HepG2 (cell line): Measurements from ENCODE around the gene NBR1. TPM values are rescaled to one million over a fixed set of nuclear protein-coding genes. Genes with fewer than 3 reads are reported as not detected.

Experiments
- ARID2 ChIP-seq: sonication (generic); formaldehyde crosslinking; IDR thresholded peaks from 2 replicates; pipeline ENCODE4 v1.8.1; 2022; ENCODE audit warnings: mild to moderate bottlenecking, missing genetic modification reagents, borderline replicate concordance
- ASH2L ChIP-seq: fragments of 300-600, 200-600 bp; sonication (generic); IDR thresholded peaks from 2 replicates; pipeline ENCODE4 v1.7.0; 2017; ENCODE audit warnings: low read depth, mild to moderate bottlenecking, moderate library complexity, mixed read lengths, low read length; ENCODE audit not compliant: insufficient read length
- CHCHD3 ChIP-seq: sonication (generic); formaldehyde crosslinking; IDR thresholded peaks from 2 replicates; pipeline ENCODE4 v1.8.0; 2022; ENCODE audit warnings: mild to moderate bottlenecking, missing genetic modification reagents, moderate library complexity
- HIVEP1 ChIP-seq: sonication (generic); formaldehyde crosslinking; IDR thresholded peaks from 2 replicates; pipeline ENCODE4 v1.4.0; 2020; ENCODE audit warnings: mild to moderate bottlenecking, missing genetic modification reagents
- HNRNPLL ChIP-seq: fragments of 200-400 bp; formaldehyde crosslinking; IDR thresholded peaks from 2 replicates; pipeline ENCODE4 v1.6.1; 2017; ENCODE audit warnings: mild to moderate bottlenecking, low read depth, low read length; ENCODE audit not compliant: poor library complexity, severe bottlenecking
- MATR3 ChIP-seq: sonication (generic); formaldehyde crosslinking; IDR thresholded peaks from 2 replicates; pipeline ENCODE4 v1.4.0; 2020; ENCODE audit warnings: missing genetic modification reagents
- MED1 ChIP-seq: sonication (generic); formaldehyde crosslinking; IDR thresholded peaks from 2 replicates; pipeline ENCODE4 v1.4.0; 2020; ENCODE audit warnings: missing genetic modification reagents
- NCOA1 ChIP-seq: sonication (generic); formaldehyde crosslinking; IDR thresholded peaks from 2 replicates; pipeline ENCODE4 v1.9.0; 2021; ENCODE audit warnings: missing genetic modification reagents
- NONO ChIP-seq, 2 experiments: fragments of 450-650 bp in 1 of 2; sonication (generic) in 1 of 2; formaldehyde crosslinking in 1 of 2; IDR thresholded peaks in 1 of 2; conservative IDR thresholded peaks in 1 of 2; 2 replicates each; pipeline versions ENCODE4 v1.6.1 to v1.8.0; 2017 to 2022; ENCODE audit warnings: mild to moderate bottlenecking in 1 of 2, missing genetic modification reagents in 1 of 2, moderate library complexity in 1 of 2
- RBM22 ChIP-seq: fragments of 200-400 bp; formaldehyde crosslinking; optimal IDR thresholded peaks from 2 replicates; pipeline ENCODE3; 2017; ENCODE audit warnings: mild to moderate bottlenecking, low read length, moderate library complexity
- RORA ChIP-seq: sonication (generic); formaldehyde crosslinking; IDR thresholded peaks from 2 replicates; pipeline ENCODE4 v1.5.0; 2020; ENCODE audit warnings: mild to moderate bottlenecking, missing genetic modification reagents, moderate library complexity
- SIX1 ChIP-seq: sonication (generic); formaldehyde crosslinking; IDR thresholded peaks from 2 replicates; pipeline ENCODE4 v1.4.0; 2020; ENCODE audit warnings: missing genetic modification reagents, borderline replicate concordance
- SP140L ChIP-seq: sonication (generic); formaldehyde crosslinking; IDR thresholded peaks from 2 replicates; pipeline ENCODE4 v1.4.0; 2020; ENCODE audit warnings: missing genetic modification reagents, borderline replicate concordance
- SPEN ChIP-seq: sonication (generic); formaldehyde crosslinking; IDR thresholded peaks from 2 replicates; pipeline ENCODE4 v1.5.1; 2020; ENCODE audit warnings: low read depth, mild to moderate bottlenecking, missing genetic modification reagents
- TBL1XR1 ChIP-seq: fragments of 150-350 bp; IDR thresholded peaks from 2 replicates; pipeline ENCODE4 v1.6.1; 2014; ENCODE audit warnings: borderline replicate concordance, low read length; ENCODE audit not compliant: partially characterized antibody
- TCF7 ChIP-seq: sonication (generic); IDR thresholded peaks from 2 replicates; pipeline ENCODE4 v1.6.1; 2016; ENCODE audit warnings: antibody characterized with exemption, low read depth
- XBP1 ChIP-seq: sonication (generic); formaldehyde crosslinking; IDR thresholded peaks from 2 replicates; pipeline ENCODE4 v1.5.0; 2020; ENCODE audit warnings: missing genetic modification reagents
- ZNF451 ChIP-seq: sonication (generic); formaldehyde crosslinking; IDR thresholded peaks from 2 replicates; pipeline ENCODE4 v1.5.0; 2020; ENCODE audit warnings: mild to moderate bottlenecking, missing genetic modification reagents
- ZNF562 ChIP-seq: sonication (generic); formaldehyde crosslinking; IDR thresholded peaks from 2 replicates; pipeline ENCODE4 v1.8.0; 2022; ENCODE audit warnings: missing genetic modification reagents, borderline replicate concordance
- ZNF615 ChIP-seq: sonication (generic); formaldehyde crosslinking; IDR thresholded peaks from 2 replicates; pipeline ENCODE4 v1.5.0; 2020; ENCODE audit warnings: mild to moderate bottlenecking, missing genetic modification reagents, borderline replicate concordance
- ZNF883 ChIP-seq: sonication (generic); formaldehyde crosslinking; IDR thresholded peaks from 2 replicates; pipeline ENCODE4 v1.5.1; 2020; ENCODE audit warnings: mild to moderate bottlenecking, missing genetic modification reagents; ENCODE audit errors: not compliant biosample characterization
- polyA plus RNA-seq, 8 experiments: library from polyadenylated mRNA; depleted of rRNA in 3 of 8; stranded (reverse) in 7 of 8; unstranded in 1 of 8; fragments of >200 nt; fragmentation: Illumina TruSeq in 4 of 8; extraction: Trizol in 4 of 8; gene quantifications; 2 replicates each; pipeline versions ENCODE4 v1.2.1 to v1.2.3, GENCODE V29; 2011 to 2016; ENCODE audit warnings: low read depth in 4 of 8, missing spikeins in 1 of 8, mixed read lengths in 1 of 8; ENCODE audit not compliant: insufficient read depth in 1 of 8
- total RNA-seq, 5 experiments: library from RNA; depleted of rRNA; stranded (reverse); fragments of >200 nt; fragmentation: Illumina TruSeq; extraction: Trizol; gene quantifications; 2 replicates each; pipeline ENCODE4 v1.2.3, GENCODE V29; 2016; ENCODE audit warnings: low read depth in 1 of 5
- TF ChIP-seq, protein P1 (sequence below): sonication (generic); formaldehyde crosslinking; IDR thresholded peaks from 2 replicates; pipeline ENCODE4 v1.8.1; 2023; ENCODE audit warnings: mild to moderate bottlenecking, missing genetic modification reagents
- TF ChIP-seq, protein P2 (sequence below): IDR thresholded peaks from 2 replicates; pipeline ENCODE4 v1.6.1; 2018; ENCODE audit warnings: missing genetic modification reagents, mild to moderate bottlenecking, missing compliant biosample characterization
- TF ChIP-seq, protein P3 (sequence below): sonication (generic); formaldehyde crosslinking; IDR thresholded peaks from 2 replicates; pipeline ENCODE4 v1.9.0; 2021; ENCODE audit warnings: missing genetic modification reagents, mild to moderate bottlenecking, borderline replicate concordance
- TF ChIP-seq, protein P4 (sequence below): sonication (generic); formaldehyde crosslinking; IDR thresholded peaks from 2 replicates; pipeline ENCODE4 v1.8.0; 2022; ENCODE audit warnings: low read depth, missing genetic modification reagents

Gene NBR1
- total and polyA plus RNA-seq, 2 of the 13 experiments (the other 11 are each of a cell fraction or from before 2014, with no cell fraction given): 51.7 to 121 TPM

DNA sequence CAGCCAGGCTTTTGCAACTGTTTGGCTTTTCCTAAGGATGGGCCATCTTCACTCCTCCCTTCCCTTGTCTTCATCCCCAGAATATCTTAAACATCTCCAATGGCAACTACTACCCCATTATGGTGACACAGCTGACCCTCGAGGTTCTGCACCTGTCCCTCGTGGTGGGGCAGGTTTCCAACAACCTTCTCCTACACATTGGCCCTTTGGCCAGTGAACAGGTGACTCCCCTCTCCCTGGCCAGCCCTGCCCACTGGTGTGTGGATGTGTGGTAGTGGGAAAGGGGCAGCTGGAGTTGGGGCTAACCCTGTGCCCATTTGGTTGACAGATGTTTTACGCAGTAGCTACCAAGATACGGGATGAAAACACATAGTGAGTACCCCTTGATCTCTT is 45.4 kb downstream of the NBR1 start (continued):
- TF ChIP-seq HNRNPLL (no peak), XBP1 (no peak), ZNF615 (CRISPR knock-in tag) (no peak), NCOA1 (CRISPR knock-in tag) (no peak), NONO (IDR thresholded peaks at IDR 0.05) (no peak), NONO (CRISPR knock-in tag; conservative IDR thresholded peaks at IDR 0.05) (0 out of 2 replicates have a peak, but pooled peaks have one; percentile 5), ZNF883 (CRISPR knock-in tag) (no peak), HIVEP1 (CRISPR knock-in tag) (no peak), RBM22 (no peak), TBL1XR1 (no peak), ASH2L (no peak), ARID2 (CRISPR knock-in tag) (no peak), ZNF451 (CRISPR knock-in tag) (no peak; the same call in 1 of the 2 replicates), SIX1 (CRISPR knock-in tag) (no peak), ZNF562 (CRISPR knock-in tag) (no peak), SP140L (CRISPR knock-in tag) (no peak), SPEN (0 out of 2 replicates have a peak, but pooled peaks have one; percentile 9), TCF7 (no peak), RORA (CRISPR knock-in tag) (no peak), CHCHD3 (peak; percentile 91; the same call in 1 of the 2 replicates), MATR3 (CRISPR knock-in tag) (no peak), MED1 (CRISPR knock-in tag) (no peak)
- TF ChIP-seq, protein P1, sequence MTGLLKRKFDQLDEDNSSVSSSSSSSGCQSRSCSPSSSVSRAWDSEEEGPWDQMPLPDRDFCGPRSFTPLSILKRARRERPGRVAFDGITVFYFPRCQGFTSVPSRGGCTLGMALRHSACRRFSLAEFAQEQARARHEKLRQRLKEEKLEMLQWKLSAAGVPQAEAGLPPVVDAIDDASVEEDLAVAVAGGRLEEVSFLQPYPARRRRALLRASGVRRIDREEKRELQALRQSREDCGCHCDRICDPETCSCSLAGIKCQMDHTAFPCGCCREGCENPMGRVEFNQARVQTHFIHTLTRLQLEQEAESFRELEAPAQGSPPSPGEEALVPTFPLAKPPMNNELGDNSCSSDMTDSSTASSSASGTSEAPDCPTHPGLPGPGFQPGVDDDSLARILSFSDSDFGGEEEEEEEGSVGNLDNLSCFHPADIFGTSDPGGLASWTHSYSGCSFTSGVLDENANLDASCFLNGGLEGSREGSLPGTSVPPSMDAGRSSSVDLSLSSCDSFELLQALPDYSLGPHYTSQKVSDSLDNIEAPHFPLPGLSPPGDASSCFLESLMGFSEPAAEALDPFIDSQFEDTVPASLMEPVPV: no peak
- TF ChIP-seq, protein P2, sequence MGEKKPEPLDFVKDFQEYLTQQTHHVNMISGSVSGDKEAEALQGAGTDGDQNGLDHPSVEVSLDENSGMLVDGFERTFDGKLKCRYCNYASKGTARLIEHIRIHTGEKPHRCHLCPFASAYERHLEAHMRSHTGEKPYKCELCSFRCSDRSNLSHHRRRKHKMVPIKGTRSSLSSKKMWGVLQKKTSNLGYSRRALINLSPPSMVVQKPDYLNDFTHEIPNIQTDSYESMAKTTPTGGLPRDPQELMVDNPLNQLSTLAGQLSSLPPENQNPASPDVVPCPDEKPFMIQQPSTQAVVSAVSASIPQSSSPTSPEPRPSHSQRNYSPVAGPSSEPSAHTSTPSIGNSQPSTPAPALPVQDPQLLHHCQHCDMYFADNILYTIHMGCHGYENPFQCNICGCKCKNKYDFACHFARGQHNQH (CRISPR knock-in tag): no peak
- TF ChIP-seq, protein P3, sequence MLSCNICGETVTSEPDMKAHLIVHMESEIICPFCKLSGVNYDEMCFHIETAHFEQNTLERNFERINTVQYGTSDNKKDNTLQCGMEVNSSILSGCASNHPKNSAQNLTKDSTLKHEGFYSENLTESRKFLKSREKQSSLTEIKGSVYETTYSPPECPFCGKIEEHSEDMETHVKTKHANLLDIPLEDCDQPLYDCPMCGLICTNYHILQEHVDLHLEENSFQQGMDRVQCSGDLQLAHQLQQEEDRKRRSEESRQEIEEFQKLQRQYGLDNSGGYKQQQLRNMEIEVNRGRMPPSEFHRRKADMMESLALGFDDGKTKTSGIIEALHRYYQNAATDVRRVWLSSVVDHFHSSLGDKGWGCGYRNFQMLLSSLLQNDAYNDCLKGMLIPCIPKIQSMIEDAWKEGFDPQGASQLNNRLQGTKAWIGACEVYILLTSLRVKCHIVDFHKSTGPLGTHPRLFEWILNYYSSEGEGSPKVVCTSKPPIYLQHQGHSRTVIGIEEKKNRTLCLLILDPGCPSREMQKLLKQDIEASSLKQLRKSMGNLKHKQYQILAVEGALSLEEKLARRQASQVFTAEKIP: no peak
- TF ChIP-seq, protein P4, sequence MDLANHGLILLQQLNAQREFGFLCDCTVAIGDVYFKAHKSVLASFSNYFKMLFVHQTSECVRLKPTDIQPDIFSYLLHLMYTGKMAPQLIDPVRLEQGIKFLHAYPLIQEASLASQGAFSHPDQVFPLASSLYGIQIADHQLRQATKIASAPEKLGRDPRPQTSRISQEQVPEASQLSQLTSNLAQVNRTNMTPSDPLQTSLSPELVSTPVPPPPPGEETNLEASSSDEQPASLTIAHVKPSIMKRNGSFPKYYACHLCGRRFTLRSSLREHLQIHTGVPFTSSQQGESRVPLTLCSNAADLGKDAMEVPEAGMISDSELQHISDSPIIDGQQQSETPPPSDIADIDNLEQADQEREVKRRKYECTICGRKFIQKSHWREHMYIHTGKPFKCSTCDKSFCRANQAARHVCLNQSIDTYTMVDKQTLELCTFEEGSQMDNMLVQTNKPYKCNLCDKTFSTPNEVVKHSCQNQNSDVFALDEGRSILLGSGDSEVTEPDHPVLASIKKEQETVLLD (CRISPR knock-in tag): no peak; the same call in 1 of the 2 replicates
